GM11168 (cell line): ENCODE data around the gene AMBRA1.
"Not testable (repeated sequence)": the region's sequence is repeated elsewhere in the genome, so short reads cannot be mapped to it uniquely, and the experiment has no call there.

Experiments
- in situ Hi-C: fragments of 300-500 bp; cut with MboI; formaldehyde crosslinking; loops from one replicate; pipeline ENCODE4 v1.12.0; 2022; ENCODE audit warnings: low sequenced_read_pairs; ENCODE audit not compliant: unreplicated experiment

Gene AMBRA1

DNA sequence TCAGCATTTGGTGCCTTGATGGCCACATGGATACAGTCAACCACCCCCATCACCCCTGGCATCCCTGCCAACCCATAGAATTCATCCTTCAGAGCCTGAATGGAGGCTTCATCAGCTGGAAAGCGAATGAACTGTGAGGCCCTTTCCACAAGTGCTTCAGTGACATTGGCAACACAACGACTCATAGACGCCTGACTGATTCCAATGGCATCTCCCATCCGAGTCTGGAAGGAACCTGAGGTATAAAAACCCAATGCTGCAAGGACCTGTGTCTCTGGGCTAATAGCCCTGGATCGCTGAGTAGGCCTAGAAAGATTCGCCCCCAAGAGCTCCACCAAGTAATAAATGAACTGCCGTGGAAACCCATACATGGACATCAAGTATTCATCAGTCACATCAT lies 21.9 kb upstream of the AMBRA1 start:
- in situ Hi-C loops: no loop called here

DNA sequence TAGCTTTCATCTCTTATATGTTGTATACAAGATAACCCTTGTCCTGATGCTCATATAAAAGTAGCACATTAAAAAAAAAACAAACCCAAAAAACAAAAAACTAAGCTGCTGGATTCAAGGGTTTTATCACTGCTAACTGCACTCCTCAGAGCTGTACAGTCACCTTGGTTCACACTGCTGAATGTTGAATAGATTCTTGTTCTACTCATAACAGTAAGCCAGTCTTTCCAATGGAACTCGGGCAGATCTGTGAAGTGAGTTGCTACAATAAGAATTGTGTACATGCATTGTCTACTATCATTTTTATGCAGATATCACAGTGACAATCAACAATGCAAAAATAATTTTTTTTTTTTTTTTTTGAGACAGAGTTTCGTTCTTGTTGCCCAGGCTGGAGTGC lies 18.5 kb upstream of the AMBRA1 start:
- in situ Hi-C loops: no loop called here

DNA sequence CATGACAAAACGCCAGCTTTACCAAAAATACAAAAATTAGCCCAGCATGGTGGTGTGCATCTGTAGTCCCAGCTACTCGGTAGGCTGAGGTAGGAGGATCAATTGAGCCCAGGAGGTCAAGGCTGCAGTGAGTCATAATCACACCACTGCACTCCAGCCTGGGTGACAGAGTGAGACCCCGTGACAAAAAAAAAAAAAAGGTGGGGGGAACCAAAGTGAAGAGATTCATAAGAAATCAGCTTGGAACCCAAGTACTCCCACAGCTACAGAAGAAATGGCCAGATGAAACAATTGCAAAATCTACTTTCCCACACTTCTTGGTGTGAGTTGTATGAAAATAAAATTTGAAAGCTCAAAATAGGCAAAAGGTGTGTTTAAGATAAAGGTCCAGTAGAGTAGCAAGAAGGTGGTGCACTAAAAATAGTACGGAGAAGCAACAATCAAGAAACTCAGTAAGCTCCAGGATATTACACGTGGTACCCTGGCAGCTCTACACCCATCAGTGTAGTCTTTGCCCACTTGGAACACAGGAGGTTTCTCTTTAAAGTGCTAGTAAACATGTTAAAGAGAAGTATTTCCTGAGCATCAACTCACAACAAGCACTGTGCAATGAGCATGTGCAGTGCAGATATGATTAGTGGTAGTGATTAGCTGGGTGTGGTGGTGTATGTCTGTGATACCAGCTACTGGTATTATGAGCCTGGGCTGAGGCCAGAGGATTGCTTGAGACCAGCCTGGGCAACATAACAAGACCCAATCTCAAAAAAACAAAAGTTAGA lies 17.9 kb upstream of the AMBRA1 start:
- in situ Hi-C loops: no loop called here

DNA sequence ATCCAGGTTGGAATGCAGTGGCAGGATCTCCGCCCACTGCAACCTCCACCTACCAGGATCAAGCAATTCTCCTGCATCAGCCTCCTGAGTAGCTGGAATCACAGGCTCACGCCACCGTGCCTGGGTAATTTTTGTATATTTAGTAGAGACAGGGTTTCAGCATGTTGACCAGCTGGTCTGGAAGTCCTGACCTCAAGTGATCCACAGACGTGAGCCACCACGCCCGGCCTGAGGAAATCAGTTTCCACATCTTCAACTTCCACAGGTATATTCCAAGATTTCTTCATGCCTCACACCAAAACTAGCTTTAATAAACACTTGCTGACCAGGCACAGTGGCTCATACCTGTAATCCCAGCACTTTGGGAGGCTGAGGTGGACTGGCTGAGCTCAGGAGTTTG lies 15.6 kb upstream of the AMBRA1 start:
- in situ Hi-C loops: no loop called here

DNA sequence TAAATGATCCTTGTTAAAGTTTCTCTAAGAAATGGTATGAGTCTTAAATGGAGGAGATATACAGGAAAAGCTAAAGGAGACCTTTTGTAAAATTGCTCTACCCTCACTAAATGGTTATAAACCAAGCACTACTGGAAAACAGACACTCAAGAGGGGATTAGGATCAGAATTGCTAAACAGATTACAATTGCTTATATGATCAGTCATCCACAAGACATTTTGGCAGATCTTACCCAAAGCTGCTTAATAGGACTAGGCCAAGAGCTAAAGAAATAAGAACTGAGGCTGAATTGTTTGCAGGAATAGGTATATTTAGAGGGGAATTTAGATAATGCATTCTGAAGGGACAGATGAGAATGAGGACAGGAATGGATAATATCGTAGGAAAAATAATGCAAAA lies 13.7 kb upstream of the AMBRA1 start:
- in situ Hi-C loops: no loop called here

DNA sequence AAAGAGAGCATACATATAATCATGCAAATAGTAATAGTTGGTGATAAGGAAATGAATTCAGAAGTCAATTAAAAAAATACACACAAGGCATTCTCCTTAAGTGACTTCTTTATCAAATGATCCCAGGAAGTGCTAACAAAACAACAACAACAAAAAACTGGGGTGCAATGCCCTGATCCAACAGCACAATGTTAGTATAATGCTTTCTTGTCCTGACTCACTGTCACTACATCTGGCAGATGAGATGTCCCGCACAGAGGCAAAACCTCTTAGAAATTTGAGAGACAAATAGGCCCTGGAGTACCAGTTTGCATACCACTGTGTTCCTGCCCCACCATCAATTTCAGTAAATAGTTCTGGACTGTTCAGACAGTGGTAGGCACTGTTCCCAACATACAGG lies 11.0 kb upstream of the AMBRA1 start:
- in situ Hi-C loops: no loop called here

DNA sequence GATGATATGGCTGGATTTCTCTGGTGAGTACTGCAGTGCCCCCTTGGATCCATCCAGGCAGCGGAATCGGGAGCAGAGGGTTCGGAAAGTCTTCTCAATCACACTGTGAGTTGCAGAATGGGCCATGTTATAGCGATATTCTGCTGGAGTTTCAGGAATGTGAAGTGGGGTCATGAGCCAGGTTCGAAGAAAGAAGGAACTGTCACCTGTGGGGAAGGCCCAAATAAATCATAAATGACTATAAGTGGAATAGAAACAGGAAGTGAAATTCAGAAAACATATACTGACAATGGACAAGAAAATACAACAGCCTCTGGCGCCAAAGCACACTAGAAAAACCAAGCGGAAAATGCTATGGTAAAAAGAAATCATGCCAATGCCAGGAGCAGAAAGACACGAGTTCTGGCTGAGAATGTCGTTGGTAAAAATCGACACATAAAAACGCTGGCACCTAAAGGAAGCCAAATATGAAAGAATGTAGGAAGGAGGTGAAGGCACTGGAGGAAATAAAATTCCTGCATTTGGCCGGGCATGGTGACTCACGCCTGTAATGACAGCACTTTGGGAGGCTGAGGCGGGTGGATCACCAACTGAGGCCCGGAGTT lies 10.0 kb upstream of the AMBRA1 start:
- in situ Hi-C loops: no loop called here

DNA sequence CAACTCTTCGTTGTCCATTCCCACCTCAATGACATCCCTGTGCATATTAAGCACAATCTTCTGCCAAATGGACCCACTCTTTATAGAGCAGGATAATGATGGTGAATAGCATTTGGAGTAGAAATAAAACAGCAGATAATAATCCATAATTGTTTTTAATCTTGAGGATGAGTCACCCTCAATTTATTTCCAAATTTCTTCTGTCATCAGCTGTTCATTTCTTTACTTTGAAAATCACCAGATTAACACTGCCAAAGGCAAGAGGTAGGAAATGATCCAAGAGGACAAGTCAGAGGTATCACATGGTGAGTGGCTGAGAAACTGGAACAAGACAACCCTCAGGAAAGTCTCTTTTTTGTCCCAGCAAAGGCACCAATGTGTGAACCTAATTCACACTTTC lies 7.3 kb upstream of the AMBRA1 start:
- in situ Hi-C loops: no loop called here

DNA sequence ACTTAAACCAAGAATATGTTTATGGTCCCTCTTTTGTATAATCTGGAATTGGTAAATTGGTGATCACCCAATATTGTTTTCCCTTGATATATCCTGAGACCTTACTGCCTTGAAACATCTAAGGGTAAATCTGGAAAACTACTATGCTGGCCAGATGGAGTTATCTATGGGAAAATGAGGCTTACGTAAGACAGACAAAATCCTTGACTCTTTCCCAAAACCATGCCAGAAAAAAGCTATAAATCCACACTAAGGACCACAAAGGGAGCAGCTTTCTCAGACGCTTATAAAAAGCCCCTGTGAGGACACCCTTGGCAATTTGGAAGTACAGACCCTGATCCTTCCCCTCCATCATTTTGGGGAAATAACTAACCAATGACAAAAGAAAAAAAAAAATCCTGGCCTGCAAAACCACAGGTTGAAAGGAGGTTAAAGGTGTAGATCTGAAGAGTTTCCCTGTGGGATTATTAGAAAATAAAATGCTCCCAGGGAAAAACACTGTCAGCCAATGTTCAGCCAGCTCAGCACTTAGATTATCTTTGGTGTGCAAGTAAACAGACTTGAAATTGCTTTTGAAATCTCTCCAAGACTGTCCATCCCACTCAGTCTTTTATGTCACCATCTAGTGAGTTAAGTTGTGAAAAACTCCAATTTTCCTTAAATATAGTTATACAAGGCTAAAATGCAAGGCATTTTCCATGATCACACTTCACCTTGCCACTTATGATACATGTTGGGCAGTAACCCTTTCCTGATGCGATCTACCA lies 6.6 kb upstream of the AMBRA1 start:
- in situ Hi-C loops: no loop called here

DNA sequence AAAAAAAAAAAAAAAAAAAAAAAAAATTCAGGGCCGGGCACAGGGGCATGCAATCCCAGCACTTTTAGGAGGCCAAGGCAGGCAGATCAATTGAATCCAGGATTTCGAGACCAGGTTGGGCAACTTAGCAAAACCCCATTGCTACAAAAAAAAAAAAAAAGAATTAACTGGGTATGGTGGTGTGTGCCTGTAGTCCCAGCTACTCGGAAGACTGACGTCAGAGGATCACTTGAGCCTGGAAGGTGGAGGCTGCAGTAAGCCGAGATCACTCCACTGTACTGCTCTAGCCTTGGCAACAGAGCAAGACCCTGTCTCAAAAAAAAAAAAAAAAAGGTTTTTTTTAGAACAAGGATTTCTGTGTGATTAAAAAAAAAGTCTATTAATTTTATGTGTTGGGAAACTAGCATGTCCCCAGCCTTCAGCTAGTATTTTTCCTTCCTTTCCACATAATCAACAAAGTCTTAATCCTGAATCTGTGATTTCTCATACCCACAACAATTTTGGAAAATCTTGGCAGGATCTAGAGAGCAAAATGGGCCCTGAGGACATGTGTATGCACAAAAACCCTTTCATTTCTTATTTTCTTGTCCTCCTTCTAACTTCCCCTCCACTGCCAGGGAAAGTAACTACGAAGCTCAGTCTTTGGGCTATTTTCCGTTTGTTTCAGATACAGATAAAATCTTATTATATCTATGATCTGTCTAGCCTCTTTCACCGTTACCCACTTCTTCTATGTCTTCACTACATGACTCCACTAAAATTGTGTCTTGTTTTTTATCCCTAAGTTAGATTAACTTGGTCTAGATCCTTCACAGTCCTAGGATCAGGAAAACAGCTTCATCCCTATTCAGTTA lies 5.7 kb upstream of the AMBRA1 start:
- in situ Hi-C loops: no loop called here

DNA sequence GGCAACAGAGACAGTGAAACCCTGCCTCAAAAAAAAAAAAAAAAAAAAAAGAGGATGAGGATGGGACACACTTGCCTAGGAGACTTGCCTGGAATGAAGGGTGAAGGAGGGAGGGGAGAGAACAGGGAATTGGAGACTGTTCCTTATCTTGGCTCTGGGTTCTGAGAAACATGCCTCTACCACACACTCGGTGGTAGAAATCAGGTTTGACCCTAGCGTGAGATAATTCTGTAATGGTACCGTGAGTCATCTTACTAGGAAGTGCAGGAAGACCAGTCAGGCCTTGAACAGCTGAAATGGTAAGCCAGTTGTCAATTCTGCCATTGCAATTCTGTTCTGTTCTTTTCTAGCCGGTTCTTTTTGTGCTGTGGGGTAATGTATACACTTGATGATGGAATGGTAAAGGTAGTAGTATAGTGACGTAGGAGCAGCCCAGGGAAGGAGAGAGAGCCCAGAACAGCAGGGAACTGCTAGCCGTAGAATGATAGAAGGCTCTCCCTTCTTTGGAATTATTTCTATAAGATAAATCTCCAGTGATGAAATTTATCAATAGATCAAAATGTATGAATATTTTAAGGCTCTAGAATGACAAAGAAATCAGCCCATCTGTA lies 3.9 kb upstream of the AMBRA1 start:
- in situ Hi-C loops: no loop called here

DNA sequence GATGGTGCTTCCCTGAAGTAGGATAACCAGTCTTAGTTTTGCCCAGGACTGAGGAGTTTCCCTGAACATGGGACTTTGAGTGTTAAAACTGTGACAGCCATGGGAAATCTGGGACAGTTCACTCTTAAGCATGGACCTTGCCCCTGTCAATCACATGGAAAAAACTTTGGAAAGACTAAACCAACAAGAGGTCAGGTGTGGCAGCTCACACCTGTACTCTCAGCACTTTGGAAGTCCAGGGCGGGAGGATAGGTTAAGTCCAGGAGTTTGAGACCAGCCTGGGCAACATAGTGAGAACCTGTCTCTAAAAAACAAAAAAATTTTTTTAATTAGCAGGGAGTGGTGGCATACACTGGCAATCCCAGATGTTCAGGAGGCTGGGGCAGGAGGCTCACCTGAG lies 3.3 kb upstream of the AMBRA1 start:
- in situ Hi-C loops: no loop called here

DNA sequence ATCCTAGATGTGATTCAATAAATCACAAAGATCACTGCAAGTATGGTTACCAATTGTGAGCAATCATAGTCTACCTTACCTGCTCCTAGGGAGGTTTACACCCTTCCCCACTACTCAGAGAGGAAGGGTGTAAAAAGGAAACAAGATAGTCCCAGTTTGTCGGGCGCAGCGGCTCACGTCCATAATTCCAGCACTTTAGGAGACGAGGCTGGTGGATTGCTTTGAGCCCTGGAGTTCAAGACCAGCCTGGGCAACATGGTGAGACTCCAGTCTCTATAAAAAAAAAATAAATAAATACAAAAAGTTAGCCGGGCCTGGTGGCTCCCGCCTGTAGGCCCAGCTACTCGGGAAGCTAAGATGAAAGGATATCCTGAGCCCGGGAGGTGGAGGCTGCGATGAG lies 962 bp upstream of the AMBRA1 start:
- in situ Hi-C loops: no loop called here

DNA sequence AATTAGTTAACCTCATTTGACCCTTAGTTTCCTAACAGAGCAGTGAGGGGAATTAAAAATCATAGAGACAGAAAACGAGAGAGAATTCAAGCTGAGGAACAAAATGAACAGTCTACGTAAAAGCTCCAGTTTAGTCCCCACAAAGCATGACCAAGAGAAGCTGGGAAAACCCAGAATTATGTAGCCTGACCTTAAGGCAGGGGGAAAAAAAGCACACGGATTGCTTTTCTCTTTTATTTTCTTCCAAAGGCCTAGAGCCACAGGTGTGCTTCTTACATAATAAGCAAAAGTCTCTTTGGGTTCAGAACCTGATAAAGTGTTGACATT lies 514 bp upstream of the AMBRA1 start:
- in situ Hi-C loops: no loop called here

DNA sequence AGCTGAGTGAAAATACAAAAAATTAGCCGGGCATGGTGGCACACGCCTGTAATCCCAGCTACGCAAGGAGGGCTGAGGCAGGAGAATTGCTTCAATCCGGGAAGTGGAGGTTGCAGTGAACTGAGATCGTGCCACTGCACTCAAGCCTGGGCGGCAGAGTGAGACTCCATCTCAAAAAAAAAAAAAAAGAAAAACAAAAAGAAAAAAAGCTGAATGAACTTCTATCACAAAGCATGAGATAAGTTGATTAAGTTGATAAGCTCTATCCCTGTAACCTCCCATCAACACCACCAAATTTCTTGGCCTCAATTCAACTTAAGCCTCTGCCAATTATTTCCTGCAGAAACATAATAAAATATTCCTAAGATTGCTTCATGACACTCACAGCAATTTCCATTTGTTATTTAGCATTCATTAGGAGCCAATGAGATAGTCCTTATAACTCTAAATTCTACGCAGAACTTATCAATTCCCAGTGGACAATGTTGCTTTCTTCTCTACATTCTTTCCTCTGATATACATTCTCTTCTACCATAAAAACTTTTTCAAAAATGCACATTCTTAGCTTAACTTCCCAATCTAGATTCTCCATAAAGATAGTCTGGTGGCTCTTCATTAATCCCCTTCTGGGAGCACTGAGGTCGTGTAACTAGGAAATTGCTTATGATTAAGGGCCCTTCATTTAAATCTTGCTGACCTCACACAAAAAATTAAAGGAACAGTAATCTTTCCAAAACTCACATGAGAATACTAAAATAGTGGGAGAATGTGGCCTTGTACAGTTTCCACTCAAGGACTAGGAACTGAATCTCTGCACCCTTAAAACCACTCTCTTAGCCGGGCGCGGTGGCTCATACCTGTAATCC lies 2.9 kb downstream of the AMBRA1 start:
- in situ Hi-C loops: no loop called here

DNA sequence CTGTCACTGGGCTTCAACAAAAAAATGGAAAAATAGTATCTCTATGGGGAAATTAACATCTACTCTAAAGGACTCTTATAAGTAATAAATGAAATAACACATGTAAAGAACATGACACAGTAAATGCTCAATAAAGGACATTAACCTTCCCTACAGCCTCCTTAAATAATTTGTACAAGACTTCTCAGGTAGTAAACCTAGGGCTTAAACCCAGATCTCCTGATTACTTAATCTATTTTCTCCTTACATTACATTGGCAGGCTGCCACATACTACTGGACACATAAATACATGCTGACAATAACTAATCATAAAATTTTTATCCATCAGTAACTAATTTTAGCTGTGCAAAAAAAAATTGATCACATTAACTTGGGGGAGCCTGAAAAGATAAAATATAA lies 4.9 kb downstream of the AMBRA1 start:
- in situ Hi-C loops: no loop called here

DNA sequence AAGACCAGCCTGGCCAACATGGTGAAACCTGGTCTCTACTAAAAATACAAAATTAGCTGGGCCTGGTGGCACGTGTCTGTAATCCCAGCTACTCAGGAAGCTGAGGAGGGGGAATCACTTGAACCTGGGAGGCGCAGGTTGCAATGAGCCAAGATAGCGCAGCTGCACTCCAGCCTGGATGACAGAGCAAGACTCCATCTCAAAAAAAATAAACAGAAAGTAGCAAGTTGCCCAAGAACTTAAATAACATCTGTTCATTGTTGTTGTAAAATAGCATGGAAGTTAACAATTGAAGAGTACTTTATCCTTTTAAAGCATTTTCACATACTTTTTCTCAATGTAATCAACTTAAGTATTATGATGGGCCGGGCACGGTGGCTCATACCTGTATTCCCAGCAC lies 5.7 kb downstream of the AMBRA1 start:
- in situ Hi-C loops: no loop called here

DNA sequence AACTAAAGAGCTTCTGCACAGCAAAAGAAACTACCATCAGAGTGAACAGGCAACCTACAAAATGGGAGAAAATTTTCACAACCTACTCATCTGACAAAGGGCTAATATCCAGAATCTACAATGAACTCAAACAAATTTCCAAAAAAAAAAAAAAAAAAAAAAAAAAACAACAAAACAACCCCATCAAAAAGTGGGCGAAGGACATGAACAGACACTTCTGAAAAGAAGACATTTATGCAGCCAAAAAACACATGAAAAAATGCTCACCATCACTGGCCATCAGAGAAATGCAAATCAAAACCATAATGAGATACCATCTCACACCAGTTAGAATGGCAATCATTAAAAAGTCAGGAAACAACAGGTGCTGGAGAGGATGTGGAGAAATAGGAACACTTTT lies 10.3 kb downstream of the AMBRA1 start:
- in situ Hi-C loops: not testable (repeated sequence)

DNA sequence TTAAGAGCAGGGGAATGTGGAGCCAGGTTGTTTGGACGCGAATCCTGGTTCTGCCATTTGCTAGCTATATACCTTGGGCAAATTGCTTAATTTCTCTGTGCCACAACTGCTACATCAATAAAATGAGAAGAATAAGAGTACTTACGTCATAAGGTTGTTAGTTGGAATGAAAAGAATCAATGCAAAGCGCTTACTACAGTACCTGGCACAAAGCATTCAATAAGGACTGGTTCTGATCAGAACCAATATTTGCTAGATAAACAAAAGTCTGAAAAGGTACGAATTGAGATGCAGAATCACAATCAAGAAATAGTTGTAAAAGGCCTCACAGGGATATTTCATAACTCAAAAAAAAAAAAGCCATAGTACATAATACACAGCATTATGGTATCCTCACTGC lies 11.2 kb downstream of the AMBRA1 start:
- in situ Hi-C loops: no loop called here
